Endothelial cell of umbilical vein (primary cell): ENCODE data around the gene FBXW11.

Experiments used
- EZH2 ChIP-seq: IDR thresholded peaks from 2 replicates; pipeline ENCODE4 v1.6.1; 2012; ENCODE audit warnings: borderline replicate concordance, low read depth, mild to moderate bottlenecking, moderate library complexity, low read length, inconsistent platforms; ENCODE audit not compliant: severe bottlenecking
- MYC ChIP-seq: IDR thresholded peaks from one replicate; pipeline ENCODE4 v1.6.1; 2011; ENCODE audit warnings: mild to moderate bottlenecking, low read depth, low read length
- POLR2A ChIP-seq: IDR thresholded peaks from 2 replicates; pipeline ENCODE4 v1.6.1; 2012; ENCODE audit warnings: low read depth, mild to moderate bottlenecking, control low read depth, low read length
- POLR2AphosphoS5 ChIP-seq: IDR thresholded peaks from 2 replicates; pipeline ENCODE4 v1.6.1; 2012; ENCODE audit warnings: low read depth, mild to moderate bottlenecking, control low read depth, low read length, moderate library complexity; ENCODE audit not compliant: insufficient read depth
- TF ChIP-seq, protein P1 (sequence below), 2 donors: IDR thresholded peaks; 1 replicate in 1 of 2; 2 replicates in 1 of 2; pipeline ENCODE4 v1.5.1; 2011; ENCODE audit warnings: low read length in 2 of 2, mild to moderate bottlenecking in 2 of 2, moderate library complexity in 2 of 2, control low read depth in 1 of 2, inconsistent platforms in 1 of 2, low read depth in 1 of 2; ENCODE audit not compliant: insufficient read depth in 1 of 2; ENCODE audit errors: extremely low read depth in 1 of 2

DNA sequence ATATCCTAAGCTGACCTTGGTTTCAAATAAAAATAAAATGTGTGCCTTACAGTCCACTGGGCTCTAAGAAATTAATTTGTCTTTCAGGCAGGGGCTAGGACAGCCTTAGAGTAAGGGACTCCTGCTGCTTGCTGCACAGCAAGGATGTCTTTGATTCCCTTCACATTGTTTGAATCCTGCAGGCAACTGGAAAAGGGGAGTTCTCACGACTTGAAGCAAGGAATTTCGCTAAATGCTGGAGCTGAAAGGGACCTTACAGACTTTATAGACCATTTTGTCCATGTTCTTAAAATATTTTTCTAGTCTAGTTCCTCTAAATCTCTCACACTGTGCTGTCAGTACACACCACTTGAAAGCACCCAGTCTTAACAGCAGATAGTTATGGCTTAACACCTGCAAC is 35.6 kb downstream of the FBXW11 start:
- TF ChIP-seq, protein P1, sequence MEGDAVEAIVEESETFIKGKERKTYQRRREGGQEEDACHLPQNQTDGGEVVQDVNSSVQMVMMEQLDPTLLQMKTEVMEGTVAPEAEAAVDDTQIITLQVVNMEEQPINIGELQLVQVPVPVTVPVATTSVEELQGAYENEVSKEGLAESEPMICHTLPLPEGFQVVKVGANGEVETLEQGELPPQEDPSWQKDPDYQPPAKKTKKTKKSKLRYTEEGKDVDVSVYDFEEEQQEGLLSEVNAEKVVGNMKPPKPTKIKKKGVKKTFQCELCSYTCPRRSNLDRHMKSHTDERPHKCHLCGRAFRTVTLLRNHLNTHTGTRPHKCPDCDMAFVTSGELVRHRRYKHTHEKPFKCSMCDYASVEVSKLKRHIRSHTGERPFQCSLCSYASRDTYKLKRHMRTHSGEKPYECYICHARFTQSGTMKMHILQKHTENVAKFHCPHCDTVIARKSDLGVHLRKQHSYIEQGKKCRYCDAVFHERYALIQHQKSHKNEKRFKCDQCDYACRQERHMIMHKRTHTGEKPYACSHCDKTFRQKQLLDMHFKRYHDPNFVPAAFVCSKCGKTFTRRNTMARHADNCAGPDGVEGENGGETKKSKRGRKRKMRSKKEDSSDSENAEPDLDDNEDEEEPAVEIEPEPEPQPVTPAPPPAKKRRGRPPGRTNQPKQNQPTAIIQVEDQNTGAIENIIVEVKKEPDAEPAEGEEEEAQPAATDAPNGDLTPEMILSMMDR (IDR thresholded peaks at IDR 0.05; ENCODE audit: extremely low read depth in 1 of 2, insufficient read depth in 1 of 2, low read depth in 1 of 2, low read length in 2 of 2) = no peak
- TF ChIP-seq EZH2 (no peak), POLR2A (no peak), POLR2AphosphoS5 (no peak), MYC (no peak)
